Karpas-422 (cell line): ENCODE results near the gene PACS1. TPM values are rescaled to one million over a fixed set of nuclear protein-coding genes. Genes with fewer than 3 reads are reported as not detected.

Experiments used
- DNase-seq: peaks from one replicate; pipeline ENCODE4 v3.0.0-alpha.2; 2015
- H2AFZ ChIP-seq: fragments of 200-600 bp; sonication (generic); 2 replicates; pipeline ENCODE4 v1.6.1; 2014; ENCODE audit warnings: antibody characterized with exemption, low read length, mixed read lengths
- H3K27ac ChIP-seq: fragments of 200-600 bp; sonication (generic); 2 replicates; pipeline ENCODE4 v1.5.1; 2014; ENCODE audit warnings: mild to moderate bottlenecking, low read length, moderate library complexity
- H3K27me3 ChIP-seq: fragments of 200-600 bp; sonication (generic); 2 replicates; pipeline ENCODE4 v1.6.1; 2014; ENCODE audit warnings: low read length, mixed read lengths
- H3K36me3 ChIP-seq: fragments of 200-600 bp; sonication (generic); 2 replicates; pipeline ENCODE4 v1.6.1; 2014; ENCODE audit warnings: low read length, mixed read lengths; ENCODE audit not compliant: insufficient read depth
- H3K4me1 ChIP-seq: fragments of 200-600 bp; sonication (generic); 2 replicates; pipeline ENCODE4 v1.6.1; 2014; ENCODE audit warnings: mild to moderate bottlenecking, low read length, mixed read lengths
- H3K4me2 ChIP-seq: fragments of 200-600 bp; sonication (generic); 2 replicates; pipeline ENCODE4 v1.6.1; 2014; ENCODE audit warnings: low read length, low read depth, mild to moderate bottlenecking; ENCODE audit not compliant: poor library complexity, severe bottlenecking
- H3K4me3 ChIP-seq: fragments of 200-600 bp; sonication (generic); 2 replicates; pipeline ENCODE4 v1.5.1; 2014; ENCODE audit warnings: mild to moderate bottlenecking, antibody characterized with exemption, low read length, mixed read lengths
- H3K79me2 ChIP-seq: fragments of 200-600 bp; sonication (generic); 2 replicates; pipeline ENCODE4 v1.6.1; 2014; ENCODE audit warnings: mild to moderate bottlenecking, low read length, mixed read lengths
- H3K9ac ChIP-seq: fragments of 200-600 bp; sonication (generic); 2 replicates; pipeline ENCODE4 v1.6.0; 2014; ENCODE audit warnings: low read length
- H3K9me2 ChIP-seq: fragments of 200-600 bp; sonication (generic), shearing (Covaris generic); replicated peaks from 2 replicates; pipeline ENCODE4 v1.6.0; 2014; ENCODE audit warnings: mild to moderate bottlenecking, low read length, moderate library complexity; ENCODE audit not compliant: insufficient read depth
- H3K9me3 ChIP-seq: fragments of 300-700, 200-600 bp; sonication (generic); 2 replicates; pipeline ENCODE4 v1.6.1; 2014; ENCODE audit warnings: low read length, mixed read lengths
- H4K20me1 ChIP-seq: fragments of 200-600 bp; sonication (generic); 2 replicates; pipeline ENCODE4 v1.6.1; 2014; ENCODE audit warnings: mild to moderate bottlenecking, antibody characterized with exemption, low read length, low read depth; ENCODE audit not compliant: insufficient read depth
- total RNA-seq: library from RNA; depleted of rRNA; stranded (reverse); fragments of >200 nt; shearing (Covaris generic); gene quantifications from 2 replicates; pipeline ENCODE4 v1.2.3, GENCODE V29; 2014; ENCODE audit warnings: low replicate concordance

PACS1 gene
- total RNA-seq, 1 experiment from 2014 or later = 60.5 TPM

GRCh38 chr11:66142370-66143263 lies 72.5 kb downstream of the PACS1 start:
- Histone ChIP-seq H3K36me3 (peaks cover 2% of the 10 kb centered on the region; the same call in 1 of the 2 replicates), H3K4me2 (peak overlapping the region; percentile 56), H3K9me2 (no peaks in the 10 kb centered on the region), H3K79me2 (peaks cover 96% of the 10 kb centered on the region), H3K27me3 (no peaks in the 10 kb centered on the region), H3K9ac (0 out of 2 replicates have a peak overlapping the region, but pooled peaks have one; percentile 32), H3K27ac (peak overlapping the region; percentile 73), H3K4me3 (no peak overlapping the region; the same call in 1 of the 2 replicates), H3K9me3 (no peaks in the 10 kb centered on the region), H4K20me1 (no peaks in the 10 kb centered on the region), H3K4me1 (peaks cover 78% of the 10 kb centered on the region), H2AFZ (no peak overlapping the region)
- peak; percentile 78 for DNase-seq

GRCh38 chr11:66143264-66143566 lies 73.1 kb downstream of the PACS1 start:
- no peak for DNase-seq
- H3K9me3 ChIP-seq = no peaks in the 10 kb centered on the region
- peak overlapping the region; percentile 56 for H3K4me2 ChIP-seq
- peaks cover 72% of the 10 kb centered on the region for H3K4me1 ChIP-seq
- H2AFZ ChIP-seq = no peak overlapping the region
- H3K27me3 ChIP-seq = no peaks in the 10 kb centered on the region
- H3K27ac ChIP-seq = peak overlapping the region; percentile 73; the same call in 1 of the 2 replicates
- no peak overlapping the region for H3K4me3 ChIP-seq
- H3K9ac ChIP-seq = 0 out of 2 replicates have a peak overlapping the region, but pooled peaks have one; percentile 32
- H4K20me1 ChIP-seq = no peaks in the 10 kb centered on the region
- H3K9me2 ChIP-seq = no peaks in the 10 kb centered on the region
- peaks cover 93% of the 10 kb centered on the region for H3K79me2 ChIP-seq
- peaks cover 2% of the 10 kb centered on the region; the same call in 1 of the 2 replicates for H3K36me3 ChIP-seq

- DNase-seq = no peak
- Histone ChIP-seq H2AFZ (no peak overlapping the region), H3K4me1 (peaks cover 63% of the 10 kb centered on the region), H3K9ac (no peak overlapping the region), H3K4me3 (no peak overlapping the region), H4K20me1 (no peaks in the 10 kb centered on the region), H3K27ac (no peak overlapping the region), H3K9me2 (no peaks in the 10 kb centered on the region), H3K4me2 (no peak overlapping the region), H3K36me3 (peaks cover 2% of the 10 kb centered on the region; the same call in 1 of the 2 replicates), H3K27me3 (no peaks in the 10 kb centered on the region), H3K9me3 (no peaks in the 10 kb centered on the region), H3K79me2 (peaks cover 95% of the 10 kb centered on the region)
Observed at GRCh38 chr11:66143996-66144678, 74.1 kb downstream of the PACS1 start.

GRCh38 chr11:66146074-66146473 lies 76.0 kb downstream of the PACS1 start:
- H3K27ac ChIP-seq = peak overlapping the region; percentile 53
- no peak overlapping the region for H3K4me2 ChIP-seq
- no peaks in the 10 kb centered on the region for H3K27me3 ChIP-seq
- H3K9me3 ChIP-seq = no peaks in the 10 kb centered on the region
- H4K20me1 ChIP-seq = no peaks in the 10 kb centered on the region
- H3K9me2 ChIP-seq = no peaks in the 10 kb centered on the region
- H3K4me3 ChIP-seq = no peak overlapping the region
- peaks cover 62% of the 10 kb centered on the region for H3K4me1 ChIP-seq
- H3K36me3 ChIP-seq = peaks cover 2% of the 10 kb centered on the region; the same call in 1 of the 2 replicates
- DNase-seq = no peak
- no peak overlapping the region for H3K9ac ChIP-seq
- peaks cover 89% of the 10 kb centered on the region for H3K79me2 ChIP-seq
- no peak overlapping the region for H2AFZ ChIP-seq

- H3K27me3 ChIP-seq = no peaks in the 10 kb centered on the region
- H3K9me2 ChIP-seq = no peaks in the 10 kb centered on the region
- no peaks in the 10 kb centered on the region for H3K9me3 ChIP-seq
- H3K9ac ChIP-seq = no peak overlapping the region
- H3K4me1 ChIP-seq = peaks cover 61% of the 10 kb centered on the region
- no peak overlapping the region for H3K4me2 ChIP-seq
- DNase-seq = no peak
- no peak overlapping the region for H2AFZ ChIP-seq
- H3K79me2 ChIP-seq = peaks cover 89% of the 10 kb centered on the region
- H3K36me3 ChIP-seq = peaks cover 2% of the 10 kb centered on the region; the same call in 1 of the 2 replicates
- H3K4me3 ChIP-seq = no peak overlapping the region
- H3K27ac ChIP-seq = no peak overlapping the region
- H4K20me1 ChIP-seq = no peaks in the 10 kb centered on the region
Observed at GRCh38 chr11:66146940-66147339, 76.9 kb downstream of the PACS1 start.

- no peak for DNase-seq
- H3K4me1 ChIP-seq = peaks cover 39% of the 10 kb centered on the region
- H3K4me2 ChIP-seq = peak overlapping the region; percentile 6
- no peak overlapping the region for H3K9ac ChIP-seq
- peaks cover 2% of the 10 kb centered on the region; the same call in 1 of the 2 replicates for H3K36me3 ChIP-seq
- no peaks in the 10 kb centered on the region for H3K9me3 ChIP-seq
- no peaks in the 10 kb centered on the region for H3K9me2 ChIP-seq
- H3K27me3 ChIP-seq = no peaks in the 10 kb centered on the region
- no peak overlapping the region for H3K4me3 ChIP-seq
- H3K79me2 ChIP-seq = peaks cover 87% of the 10 kb centered on the region
- no peak overlapping the region for H2AFZ ChIP-seq
- no peaks in the 10 kb centered on the region for H4K20me1 ChIP-seq
- peak overlapping the region; percentile 46 for H3K27ac ChIP-seq
Observed at GRCh38 chr11:66150140-66150539, 80.1 kb downstream of the PACS1 start.

GRCh38 chr11:66150725-66151124 lies 80.7 kb downstream of the PACS1 start:
- Histone ChIP-seq H2AFZ (no peak overlapping the region), H3K27me3 (no peaks in the 10 kb centered on the region), H3K4me3 (no peak overlapping the region), H3K9me3 (no peaks in the 10 kb centered on the region), H3K36me3 (0 out of 2 replicates have a peak, but pooled peaks cover 2% of the 10 kb centered on the region), H3K4me1 (peaks cover 33% of the 10 kb centered on the region), H4K20me1 (no peaks in the 10 kb centered on the region), H3K9ac (no peak overlapping the region), H3K9me2 (no peaks in the 10 kb centered on the region), H3K4me2 (peak overlapping the region; percentile 8), H3K27ac (peak overlapping the region; percentile 46), H3K79me2 (peaks cover 87% of the 10 kb centered on the region)
- no peak for DNase-seq

GRCh38 chr11:66151273-66151672 lies 81.2 kb downstream of the PACS1 start:
- H3K9ac ChIP-seq = 0 out of 2 replicates have a peak overlapping the region, but pooled peaks have one; percentile 4
- peaks cover 84% of the 10 kb centered on the region for H3K79me2 ChIP-seq
- H3K36me3 ChIP-seq = 0 out of 2 replicates have a peak, but pooled peaks cover 1% of the 10 kb centered on the region
- H3K4me2 ChIP-seq = peak overlapping the region; percentile 8
- no peak overlapping the region for H2AFZ ChIP-seq
- H3K27ac ChIP-seq = peak overlapping the region; percentile 46
- H4K20me1 ChIP-seq = no peaks in the 10 kb centered on the region
- no peaks in the 10 kb centered on the region for H3K9me3 ChIP-seq
- DNase-seq = peak; percentile 51
- no peaks in the 10 kb centered on the region for H3K27me3 ChIP-seq
- no peak overlapping the region for H3K4me3 ChIP-seq
- H3K9me2 ChIP-seq = no peaks in the 10 kb centered on the region
- peaks cover 28% of the 10 kb centered on the region for H3K4me1 ChIP-seq
